Subcutaneous abdominal adipose tissue (tissue), 5 donors: ENCODE measurements around the gene EIF4G3.
"Not testable (repeated sequence)": the region's sequence is repeated elsewhere in the genome, so short reads cannot be mapped to it uniquely, and the experiment has no call there.

Experiments
- H3K27ac ChIP-seq: one replicate; pipeline ENCODE4 v1.7.0; 2013; ENCODE audit warnings: low read depth, mild to moderate bottlenecking, inconsistent platforms, low read length, moderate library complexity
- H3K27me3 ChIP-seq, 5 donors: one replicate each; pipeline ENCODE4 v1.7.0; 2013; ENCODE audit warnings: low read length in 5 of 5, inconsistent platforms in 1 of 5; ENCODE audit not compliant: control insufficient read depth in 5 of 5, insufficient read depth in 4 of 5
- H3K36me3 ChIP-seq, 5 donors: one replicate each; pipeline ENCODE4 v1.7.0; 2013; ENCODE audit warnings: low read length in 5 of 5; ENCODE audit not compliant: control insufficient read depth in 5 of 5, insufficient read depth in 5 of 5
- H3K4me1 ChIP-seq, 5 donors: one replicate each; pipeline ENCODE4 v1.7.0; 2013; ENCODE audit warnings: low read length in 5 of 5, mild to moderate bottlenecking in 3 of 5, moderate library complexity in 1 of 5; ENCODE audit not compliant: control insufficient read depth in 5 of 5, insufficient read depth in 5 of 5
- H3K4me3 ChIP-seq, 5 donors: one replicate each; pipeline ENCODE4 v1.7.0; 2013; ENCODE audit warnings: low read length in 5 of 5, low read depth in 1 of 5
- H3K9ac ChIP-seq, 5 donors: one replicate each; pipeline ENCODE4 v1.7.0; 2013; ENCODE audit warnings: low read length in 5 of 5, mild to moderate bottlenecking in 4 of 5, moderate library complexity in 3 of 5
- H3K9me3 ChIP-seq, 5 donors: one replicate each; pipeline ENCODE4 v1.7.0; 2013; ENCODE audit warnings: low read length in 5 of 5; ENCODE audit not compliant: control insufficient read depth in 5 of 5
- donor health status: healthy.
- donor health status: healthy.
- donor health status: healthy.
- donor health status: healthy.
- donor health status: healthy.

The EIF4G3 gene

DNA sequence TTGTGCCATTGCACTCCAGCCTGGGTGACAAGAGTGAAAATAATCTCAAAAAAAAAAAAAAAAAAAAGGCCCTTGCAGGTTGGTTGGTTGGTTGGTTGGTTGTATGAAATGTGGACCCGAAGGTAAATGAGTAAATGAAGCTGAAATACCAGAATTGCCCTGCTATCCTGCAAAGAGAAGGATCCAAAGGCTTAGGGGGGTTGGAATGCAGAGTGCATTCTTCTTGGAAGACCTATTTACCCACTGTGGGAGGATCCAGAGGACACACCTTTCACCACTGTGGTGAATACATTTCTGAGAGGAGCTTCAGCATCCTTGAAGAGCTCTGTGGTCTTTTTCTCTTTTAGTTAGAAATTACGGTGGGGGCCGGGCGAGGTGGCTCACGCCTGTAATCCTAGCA is 28.7 kb upstream of the EIF4G3 start:
- no peak overlapping the region for H3K27ac ChIP-seq

DNA sequence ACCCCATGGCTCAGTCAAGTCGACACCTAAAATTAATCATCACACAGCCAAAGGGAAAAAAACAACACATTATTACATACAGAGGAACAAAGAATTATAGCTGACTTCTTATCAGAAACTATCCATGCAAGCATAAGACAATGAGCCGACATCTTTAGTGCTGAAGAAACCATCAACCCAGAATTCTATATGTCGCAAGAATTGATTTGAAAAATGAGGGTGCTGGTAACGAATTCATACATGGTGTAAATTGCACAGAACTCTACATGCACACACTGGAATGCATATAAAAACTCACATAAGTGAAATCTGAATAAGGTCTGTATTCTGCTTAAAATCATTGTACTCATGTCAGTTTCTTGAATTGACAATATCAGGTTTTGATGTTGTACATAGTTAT is 25.0 kb upstream of the EIF4G3 start:
- H3K9ac ChIP-seq: no peak overlapping the region
- H3K4me1 ChIP-seq: no peaks in the 10 kb centered on the region
- peaks cover 0 to 4% (median 0%) of the 10 kb centered on the region in 5 donors for H3K27me3 ChIP-seq
- no peaks in the 10 kb centered on the region for H3K9me3 ChIP-seq
- no peak overlapping the region for H3K27ac ChIP-seq
- no peak overlapping the region for H3K4me3 ChIP-seq
- H3K36me3 ChIP-seq: no peaks in the 10 kb centered on the region

More for the DNA sequence above, 28.7 kb upstream of the EIF4G3 start:
- Histone ChIP-seq H3K4me3 (no peak overlapping the region), H3K9ac (no peak overlapping the region), H3K9me3 (no peaks in the 10 kb centered on the region), H3K36me3 (no peaks in the 10 kb centered on the region), H3K4me1 (no peaks in the 10 kb centered on the region), H3K27me3 (no peaks in the 10 kb centered on the region)

DNA sequence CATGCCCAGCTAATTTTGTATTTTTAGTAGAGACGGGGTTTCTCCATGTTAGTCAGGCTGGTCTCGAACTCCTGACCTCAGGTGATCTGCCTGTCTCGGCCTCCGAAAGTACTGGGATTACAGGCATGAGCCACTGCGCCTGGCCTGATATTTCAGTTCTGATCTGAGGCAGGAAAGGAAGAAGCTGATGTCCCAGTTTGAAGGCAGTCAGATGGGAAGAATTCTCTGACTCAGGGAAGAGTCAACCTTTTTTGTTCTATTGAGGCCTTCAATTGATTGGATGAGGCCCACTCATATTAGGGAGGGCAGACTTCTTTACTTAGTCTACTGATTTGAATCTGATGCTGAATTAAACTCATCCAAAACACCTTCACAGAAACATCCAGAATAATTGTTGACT is 24.5 kb upstream of the EIF4G3 start:
- not testable (repeated sequence) for H3K4me3 ChIP-seq, H3K27me3 ChIP-seq, H3K27ac ChIP-seq, H3K4me1 ChIP-seq, H3K9me3 ChIP-seq, H3K9ac ChIP-seq, H3K36me3 ChIP-seq

DNA sequence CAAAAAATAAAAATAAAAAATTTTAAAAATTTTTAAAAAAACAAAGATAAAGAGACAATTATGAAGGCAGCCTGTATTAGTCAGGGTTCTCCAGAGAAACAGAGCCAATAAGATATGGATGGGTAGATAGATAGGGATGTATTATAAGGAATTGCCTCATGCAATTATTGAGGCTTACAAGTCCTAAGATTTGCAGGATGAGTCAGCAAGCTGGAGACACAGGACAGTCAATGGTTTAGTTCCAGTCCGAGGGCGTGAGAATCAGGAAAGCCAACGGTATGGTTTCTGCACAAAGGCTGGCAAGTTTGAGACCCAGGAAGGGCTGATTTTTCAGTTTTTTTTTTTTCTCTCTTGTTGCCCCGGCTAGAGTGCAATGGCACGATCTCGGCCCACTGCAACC is 24.1 kb upstream of the EIF4G3 start:
- Histone ChIP-seq H3K9ac (no peak overlapping the region), H3K36me3 (no peaks in the 10 kb centered on the region), H3K4me1 (no peaks in the 10 kb centered on the region), H3K27me3 (peaks cover 0 to 4% (median 0%) of the 10 kb centered on the region in 5 donors), H3K4me3 (no peak overlapping the region), H3K9me3 (no peaks in the 10 kb centered on the region), H3K27ac (no peak overlapping the region)

DNA sequence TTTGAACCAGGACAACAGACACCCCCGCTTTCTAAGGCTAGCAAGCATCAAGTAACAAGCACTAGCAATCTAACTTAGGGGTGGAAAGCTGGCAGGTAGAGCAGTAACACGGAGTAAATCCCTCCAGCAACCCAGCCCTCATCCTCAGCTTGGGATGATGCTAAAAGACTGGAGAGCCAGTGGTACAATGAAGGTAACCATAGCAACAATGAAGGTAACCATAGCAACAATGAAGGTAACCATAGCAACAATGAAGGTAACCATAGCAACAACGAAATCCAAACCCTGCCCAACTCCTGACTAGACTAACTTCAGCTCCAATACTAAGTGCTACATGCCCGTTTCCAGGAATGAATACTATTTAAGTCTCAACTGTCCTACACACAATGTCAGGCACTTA is 22.2 kb upstream of the EIF4G3 start:
- H3K9ac ChIP-seq: no peak overlapping the region
- H3K4me1 ChIP-seq: peaks cover 0 to 6% (median 0%) of the 10 kb centered on the region in 5 donors
- peaks cover 0 to 4% (median 0%) of the 10 kb centered on the region in 5 donors for H3K27me3 ChIP-seq
- no peak overlapping the region for H3K4me3 ChIP-seq
- no peaks in the 10 kb centered on the region for H3K9me3 ChIP-seq
- H3K27ac ChIP-seq: no peak overlapping the region
- no peaks in the 10 kb centered on the region for H3K36me3 ChIP-seq

DNA sequence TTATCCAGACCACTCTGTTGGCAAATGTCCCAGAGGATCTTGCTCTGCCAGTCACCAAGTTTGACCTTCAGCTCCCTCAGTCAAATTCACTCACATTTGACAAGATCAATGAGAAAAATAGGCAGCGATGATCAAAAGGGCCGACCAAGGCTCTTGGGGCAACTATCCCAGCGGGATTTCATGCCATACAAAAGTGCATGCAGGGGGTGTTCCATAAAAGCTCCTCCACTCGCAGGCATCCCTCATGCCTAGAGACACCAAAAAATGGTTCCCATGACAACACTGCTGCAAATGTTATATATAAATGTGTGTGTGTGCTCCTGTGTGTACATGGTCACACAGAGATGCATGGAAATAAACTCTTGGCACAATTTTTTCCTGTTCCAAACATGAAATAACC is 16.2 kb upstream of the EIF4G3 start:
- Histone ChIP-seq H3K27ac (no peak overlapping the region), H3K9me3 (no peaks in the 10 kb centered on the region), H3K4me3 (no peak overlapping the region), H3K36me3 (no peaks in the 10 kb centered on the region), H3K27me3 (no peaks in the 10 kb centered on the region), H3K9ac (no peak overlapping the region), H3K4me1 (peaks cover 3 to 19% (median 8%) of the 10 kb centered on the region in 5 donors)

DNA sequence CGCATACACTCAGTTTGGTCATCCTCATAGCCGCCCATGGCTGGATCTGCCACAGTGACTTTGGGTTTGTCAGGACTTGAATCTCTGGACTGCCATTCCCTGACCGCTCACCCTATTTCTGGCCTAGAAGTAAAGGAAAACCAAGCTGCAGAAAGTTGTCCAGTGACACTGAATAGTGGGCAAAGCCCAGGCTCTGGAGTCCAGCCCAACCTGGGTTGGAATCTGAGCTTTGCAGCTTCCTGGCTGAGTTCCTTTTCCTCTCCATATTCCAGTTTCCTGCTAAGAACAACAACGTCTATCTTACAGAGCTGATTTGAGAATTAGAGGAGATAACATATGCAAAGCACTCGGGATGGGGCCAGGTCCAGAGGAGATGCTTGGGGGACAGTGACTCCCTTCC is 15.6 kb upstream of the EIF4G3 start:
- no peak overlapping the region for H3K27ac ChIP-seq
- no peak overlapping the region for H3K4me3 ChIP-seq
- H3K4me1 ChIP-seq: peaks cover 3 to 19% (median 8%) of the 10 kb centered on the region in 5 donors

DNA sequence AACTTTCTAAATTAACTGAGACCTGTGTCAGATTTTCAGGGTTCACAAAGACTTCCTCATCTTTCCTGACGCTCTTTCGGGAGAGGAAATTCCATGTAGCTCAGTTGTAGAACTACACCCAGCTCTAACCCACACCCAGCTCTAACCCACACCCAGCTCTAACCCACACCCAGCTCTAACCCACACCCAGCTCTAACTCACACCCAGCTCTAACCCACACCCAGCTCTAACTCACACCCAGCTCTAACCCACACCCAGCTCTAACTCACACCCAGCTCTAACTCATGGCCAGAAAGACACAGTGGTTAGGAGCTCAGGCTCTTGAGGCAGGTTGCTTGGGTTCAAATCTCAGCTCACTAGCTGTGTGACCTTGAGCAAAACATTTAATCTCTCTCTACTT is 14.1 kb upstream of the EIF4G3 start:
- H3K9me3 ChIP-seq, H3K27ac ChIP-seq, H3K27me3 ChIP-seq, H3K4me3 ChIP-seq, H3K9ac ChIP-seq, H3K36me3 ChIP-seq: not testable (repeated sequence)
- peaks cover 3 to 19% (median 8%) of the 10 kb centered on the region in 5 donors for H3K4me1 ChIP-seq

More for the DNA sequence above, 15.6 kb upstream of the EIF4G3 start:
- Histone ChIP-seq H3K9me3 (no peaks in the 10 kb centered on the region), H3K27me3 (no peaks in the 10 kb centered on the region), H3K9ac (no peak overlapping the region), H3K36me3 (no peaks in the 10 kb centered on the region)

DNA sequence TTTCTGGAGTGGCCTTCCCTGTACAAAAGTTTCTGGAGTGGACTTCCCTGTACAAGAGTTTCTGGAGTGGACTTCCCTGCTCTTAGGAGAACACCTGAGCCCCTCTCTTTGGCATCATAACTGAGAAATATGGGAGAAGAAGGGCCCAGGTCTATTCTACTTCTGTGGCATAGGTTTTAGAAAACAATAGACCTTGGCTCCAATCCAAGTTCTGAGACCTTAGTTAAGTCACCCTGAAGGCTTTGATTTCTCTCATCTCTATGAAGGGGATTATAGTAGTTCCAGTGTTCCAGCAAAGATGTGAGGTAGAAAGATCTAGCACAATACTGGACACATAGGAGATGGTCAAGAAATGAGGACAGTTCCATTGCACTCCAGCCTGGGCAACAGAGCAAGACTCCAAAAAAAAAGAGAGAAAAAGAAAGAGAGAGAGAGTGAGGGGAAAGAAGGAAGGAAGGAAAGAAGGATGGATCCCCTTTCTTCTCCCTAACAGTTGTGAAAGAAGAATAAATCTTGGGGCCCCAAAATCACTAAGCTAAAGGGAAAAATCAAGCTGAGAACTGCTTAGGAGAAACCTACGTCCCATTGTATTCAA is 13.3 kb upstream of the EIF4G3 start:
- Histone ChIP-seq H3K4me1 (peaks cover 3 to 18% (median 8%) of the 10 kb centered on the region in 5 donors), H3K27me3 (no peaks in the 10 kb centered on the region), H3K36me3 (no peaks in the 10 kb centered on the region), H3K27ac (no peak overlapping the region), H3K9me3 (no peaks in the 10 kb centered on the region), H3K4me3 (no peak overlapping the region), H3K9ac (no peak overlapping the region)

DNA sequence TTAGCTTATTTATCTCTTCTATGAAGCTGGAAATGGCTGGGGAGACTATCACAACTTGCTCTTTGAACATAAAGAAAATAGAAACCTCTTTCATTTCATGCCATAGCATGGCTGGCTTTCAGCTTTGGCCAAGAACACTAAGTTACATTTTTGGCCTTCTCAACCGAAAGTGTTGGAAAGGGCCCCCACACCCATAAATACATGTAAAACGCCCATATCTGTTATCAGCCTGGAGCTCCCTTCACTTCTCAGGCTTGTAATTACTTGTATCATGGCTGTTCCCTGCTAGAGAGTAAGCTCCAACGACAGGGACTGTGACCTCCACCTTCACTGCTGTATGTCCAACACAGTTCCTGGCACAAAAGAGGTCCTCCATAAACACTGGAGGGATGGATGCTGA is 12.7 kb upstream of the EIF4G3 start:
- Histone ChIP-seq H3K27ac (no peak overlapping the region), H3K4me1 (peaks cover 3 to 15% (median 8%) of the 10 kb centered on the region in 5 donors), H3K9ac (no peak overlapping the region), H3K4me3 (no peak overlapping the region), H3K27me3 (no peaks in the 10 kb centered on the region), H3K36me3 (no peaks in the 10 kb centered on the region), H3K9me3 (no peaks in the 10 kb centered on the region)

DNA sequence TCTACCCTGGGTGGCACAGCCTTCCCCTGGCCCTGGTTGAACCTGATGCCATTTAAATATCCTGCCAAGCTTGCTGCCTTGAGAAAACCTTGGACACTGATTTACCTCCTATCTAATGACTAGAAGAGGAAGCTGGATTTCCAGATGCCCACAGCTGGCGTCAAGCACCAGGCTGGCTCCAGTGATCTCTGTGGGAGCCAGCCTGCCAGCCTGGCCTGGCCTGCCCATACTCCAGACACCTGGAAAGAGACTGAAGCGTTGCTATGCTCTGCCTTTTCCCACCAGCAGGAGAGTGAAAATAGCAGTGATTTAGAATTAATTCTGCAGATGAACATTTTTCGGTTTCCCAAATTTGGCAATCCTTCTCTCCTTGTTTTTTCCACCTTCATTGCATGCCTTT is 11.5 kb upstream of the EIF4G3 start:
- no peak overlapping the region for H3K27ac ChIP-seq
- H3K36me3 ChIP-seq: no peaks in the 10 kb centered on the region
- no peak overlapping the region for H3K4me3 ChIP-seq
- H3K27me3 ChIP-seq: no peaks in the 10 kb centered on the region
- H3K4me1 ChIP-seq: peaks cover 3 to 18% (median 8%) of the 10 kb centered on the region in 5 donors
- H3K9ac ChIP-seq: no peak overlapping the region
- no peaks in the 10 kb centered on the region for H3K9me3 ChIP-seq
